ENCODE measurements around the gene CASP2. TPM values are rescaled to one million over a fixed set of nuclear protein-coding genes. Genes with fewer than 3 reads are reported as not detected.

Gene CASP2
- total RNA-seq, 2 donors from 2014 or later: 5.2 to 7.6 TPM

- H3K27ac ChIP-seq: no peak overlapping the region
- H3K9me3 ChIP-seq: no peaks in the 10 kb centered on the region
- no peak for DNase-seq (ENCODE audit: low spot score)
- TF ChIP-seq CTCF (IDR thresholded peaks at IDR 0.05): no peak
- peaks cover 0 to 11% of the 10 kb centered on the region in 2 donors for H3K4me1 ChIP-seq
- no peaks in the 10 kb centered on the region for H3K27me3 ChIP-seq
- H3K36me3 ChIP-seq: peaks cover 77% of the 10 kb centered on the region
- no peak overlapping the region for H3K4me3 ChIP-seq
Observed at GRCh38 chr7:143304938-143305337, 16.8 kb downstream of the CASP2 start.

GRCh38 chr7:143305423-143306070, 17.4 kb downstream of the CASP2 start:
- no peak overlapping the region for H3K27ac ChIP-seq
- H3K9me3 ChIP-seq: no peaks in the 10 kb centered on the region
- no peak overlapping the region for H3K4me3 ChIP-seq
- no peak for DNase-seq (ENCODE audit: low spot score)
- H3K27me3 ChIP-seq: no peaks in the 10 kb centered on the region
- peak; percentile 39 to 81 for TF ChIP-seq CTCF (IDR thresholded peaks at IDR 0.05)
- H3K4me1 ChIP-seq: peaks cover 0 to 7% of the 10 kb centered on the region in 2 donors
- peaks cover 71% of the 10 kb centered on the region for H3K36me3 ChIP-seq

GRCh38 chr7:143308632-143309031, 20.5 kb downstream of the CASP2 start:
- Histone ChIP-seq H3K4me3 (no peak overlapping the region), H3K27ac (no peak overlapping the region), H3K27me3 (no peaks in the 10 kb centered on the region), H3K36me3 (peaks cover 41% of the 10 kb centered on the region), H3K4me1 (peaks cover 0 to 7% of the 10 kb centered on the region in 2 donors), H3K9me3 (no peaks in the 10 kb centered on the region)
- DNase-seq (ENCODE audit: low spot score): no peak
- TF ChIP-seq CTCF (IDR thresholded peaks at IDR 0.05): no peak

- Histone ChIP-seq H3K27ac (no peak overlapping the region), H3K4me3 (no peak overlapping the region), H3K36me3 (no peaks in the 10 kb centered on the region), H3K27me3 (no peaks in the 10 kb centered on the region), H3K4me1 (no peaks in the 10 kb centered on the region), H3K9me3 (no peaks in the 10 kb centered on the region)
- DNase-seq (ENCODE audit: low spot score): no peak
- TF ChIP-seq CTCF (IDR thresholded peaks at IDR 0.05): no peak
Observed at GRCh38 chr7:143314127-143314526, 26.0 kb downstream of the CASP2 start.

- Histone ChIP-seq H3K4me1 (no peaks in the 10 kb centered on the region), H3K27me3 (no peaks in the 10 kb centered on the region), H3K36me3 (no peaks in the 10 kb centered on the region), H3K9me3 (no peaks in the 10 kb centered on the region), H3K4me3 (no peak within 1 kb of the TSS), H3K27ac (no peak within 1 kb of the TSS)
- no peak for DNase-seq (ENCODE audit: low spot score)
- TF ChIP-seq CTCF (IDR thresholded peaks at IDR 0.05): no peak
Observed at GRCh38 chr7:143315776-143316175, 27.6 kb downstream of the CASP2 start, which contains the start of gene CLCN1. CLCN1 (plus strand) TSS chr7:143316111; CDS start chr7:143316213, 102 bp downstream.

GRCh38 chr7:143316492-143316891, 28.3 kb downstream of the CASP2 start:
- peak; percentile 28 for DNase-seq (ENCODE audit: low spot score)
- Histone ChIP-seq H3K36me3 (no peaks in the 10 kb centered on the region), H3K27me3 (no peaks in the 10 kb centered on the region), H3K9me3 (no peaks in the 10 kb centered on the region), H3K4me3 (no peak overlapping the region), H3K27ac (no peak overlapping the region), H3K4me1 (no peaks in the 10 kb centered on the region)
- no peak for TF ChIP-seq CTCF (IDR thresholded peaks at IDR 0.05)
